ENCODE measurements around the gene SFTPA2.
"Not testable (repeated sequence)": the region's sequence is repeated elsewhere in the genome, so short reads cannot be mapped to it uniquely, and the experiment has no call there.

SFTPA2 gene

DNA sequence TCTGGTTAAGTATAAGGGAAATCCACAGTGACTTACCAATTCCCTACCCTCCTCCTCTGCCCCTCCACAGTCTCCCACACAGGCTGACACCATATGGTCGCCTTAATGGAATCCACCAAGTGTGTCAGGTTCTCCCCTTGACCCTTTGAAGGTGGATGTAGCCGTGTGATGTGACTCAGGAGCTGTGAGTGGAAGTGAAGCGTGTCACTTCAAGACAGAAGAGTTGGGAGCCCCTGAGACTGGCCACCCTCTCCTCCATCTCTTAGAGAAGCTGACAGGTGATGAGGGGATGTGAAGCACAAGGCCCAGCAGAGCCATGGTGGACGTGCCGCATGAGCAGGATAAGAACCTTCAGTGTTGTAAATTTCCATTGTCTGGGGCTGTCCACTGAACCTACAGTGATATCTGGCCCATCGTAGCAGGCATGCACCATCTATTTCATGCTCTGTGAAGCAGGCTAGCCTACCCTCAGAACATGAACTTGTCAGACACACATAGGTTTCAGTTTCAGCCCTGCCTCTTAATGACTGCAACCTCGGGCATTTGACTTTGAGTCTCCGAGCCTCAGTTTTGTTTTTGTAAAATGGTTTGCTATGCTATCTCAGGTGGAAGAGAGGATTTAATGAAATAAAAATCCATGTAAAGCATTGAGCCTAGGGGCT, 35.0 kb downstream of the SFTPA2 start:
- not testable (repeated sequence) for H2AK5ac ChIP-seq (ENCODE audit: low read length); H3K36me3 ChIP-seq (ENCODE audit: control insufficient read depth in 1 of 2, insufficient read depth in 2 of 2, low read length in 2 of 2); H4K8ac ChIP-seq (ENCODE audit: low read depth, low read length); H3K4me2 ChIP-seq (ENCODE audit: low read length); H2BK5ac ChIP-seq (ENCODE audit: low read depth, low read length, poor library complexity); H3K9ac ChIP-seq (ENCODE audit: low read length); H3K79me2 ChIP-seq (ENCODE audit: control insufficient read depth, insufficient read depth, low read length, poor library complexity); H2BK120ac ChIP-seq (ENCODE audit: insufficient read depth, low read length, poor library complexity); DNase-seq; H2AFZ ChIP-seq (ENCODE audit: insufficient read depth, low read length, poor library complexity); H3K14ac ChIP-seq (ENCODE audit: low read length); H3K9me3 ChIP-seq (ENCODE audit: insufficient read depth, low read depth, low read length); H3K23ac ChIP-seq (ENCODE audit: low read length); H4K12ac ChIP-seq (ENCODE audit: low read depth, low read length); H3K4ac ChIP-seq (ENCODE audit: low read depth, low read length); H2BK12ac ChIP-seq (ENCODE audit: low read length); H3K4me1 ChIP-seq (ENCODE audit: control insufficient read depth in 1 of 2, insufficient read depth in 2 of 2, low read length in 2 of 2); H3K18ac ChIP-seq (ENCODE audit: low read length); H3K4me3 ChIP-seq (ENCODE audit: low read depth, low read length); H3K27ac ChIP-seq (ENCODE audit: low read depth, low read length); H3K79me1 ChIP-seq (ENCODE audit: low read length); H3K27me3 ChIP-seq (ENCODE audit: insufficient read depth, low read length); H4K91ac ChIP-seq (ENCODE audit: low read depth, low read length)
- no CpG with 5 or more reads among the region's 8 CpGs for WGBS (ENCODE audit: extremely low coverage, insufficient coverage, insufficient read length)

DNA sequence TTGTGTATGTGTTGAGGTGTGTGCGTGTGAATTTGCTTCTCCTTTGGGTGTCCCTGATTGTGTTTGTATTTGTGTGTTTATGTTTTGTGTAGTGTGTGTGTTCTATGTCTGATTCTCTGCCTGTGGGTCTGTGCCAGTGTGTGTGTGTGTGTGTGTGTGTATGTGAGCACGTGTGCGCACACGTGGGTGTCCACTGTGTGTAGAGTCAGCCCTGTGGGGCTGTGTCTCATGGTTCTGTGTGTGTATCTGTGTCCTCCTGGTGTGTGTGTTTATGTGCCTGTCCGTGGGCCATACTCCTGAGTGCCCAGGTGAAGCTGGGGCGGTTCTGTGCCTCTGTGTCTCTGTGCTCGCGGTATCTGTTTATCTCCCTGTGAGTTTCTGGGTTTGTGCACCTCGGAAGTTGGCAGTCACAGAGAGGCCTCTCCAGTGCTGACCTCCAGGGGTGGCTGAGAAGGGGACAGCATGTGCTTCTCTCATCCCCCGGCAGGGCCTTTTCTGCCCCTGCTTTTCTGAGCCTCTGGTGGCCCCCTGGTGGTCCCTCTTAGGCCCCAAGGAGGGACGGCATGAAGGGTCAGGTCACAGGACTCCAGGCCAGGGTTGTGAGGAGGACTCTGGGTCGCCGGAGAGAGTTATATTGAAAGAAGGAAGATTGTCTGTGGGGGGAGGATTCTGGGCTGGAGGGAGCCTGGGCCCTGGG, 36.9 kb downstream of the SFTPA2 start:
- H2AK5ac ChIP-seq (ENCODE audit: low read length); H3K36me3 ChIP-seq (ENCODE audit: control insufficient read depth in 1 of 2, insufficient read depth in 2 of 2, low read length in 2 of 2); H4K91ac ChIP-seq (ENCODE audit: low read depth, low read length); H3K4ac ChIP-seq (ENCODE audit: low read depth, low read length); H3K9me3 ChIP-seq (ENCODE audit: insufficient read depth, low read depth, low read length); H3K27ac ChIP-seq (ENCODE audit: low read depth, low read length); H3K4me2 ChIP-seq (ENCODE audit: low read length); DNase-seq; H3K4me3 ChIP-seq (ENCODE audit: low read depth, low read length); H3K79me2 ChIP-seq (ENCODE audit: control insufficient read depth, insufficient read depth, low read length, poor library complexity); H2BK5ac ChIP-seq (ENCODE audit: low read depth, low read length, poor library complexity); H3K14ac ChIP-seq (ENCODE audit: low read length); H3K9ac ChIP-seq (ENCODE audit: low read length); H3K18ac ChIP-seq (ENCODE audit: low read length); H2BK120ac ChIP-seq (ENCODE audit: insufficient read depth, low read length, poor library complexity); H4K8ac ChIP-seq (ENCODE audit: low read depth, low read length); H3K79me1 ChIP-seq (ENCODE audit: low read length); H3K23ac ChIP-seq (ENCODE audit: low read length); H4K12ac ChIP-seq (ENCODE audit: low read depth, low read length); H3K27me3 ChIP-seq (ENCODE audit: insufficient read depth, low read length); H3K4me1 ChIP-seq (ENCODE audit: control insufficient read depth in 1 of 2, insufficient read depth in 2 of 2, low read length in 2 of 2); H2AFZ ChIP-seq (ENCODE audit: insufficient read depth, low read length, poor library complexity); H2BK12ac ChIP-seq (ENCODE audit: low read length): not testable (repeated sequence)
- no CpG with 5 or more reads among the region's 13 CpGs for WGBS (ENCODE audit: extremely low coverage, insufficient coverage, insufficient read length)

DNA sequence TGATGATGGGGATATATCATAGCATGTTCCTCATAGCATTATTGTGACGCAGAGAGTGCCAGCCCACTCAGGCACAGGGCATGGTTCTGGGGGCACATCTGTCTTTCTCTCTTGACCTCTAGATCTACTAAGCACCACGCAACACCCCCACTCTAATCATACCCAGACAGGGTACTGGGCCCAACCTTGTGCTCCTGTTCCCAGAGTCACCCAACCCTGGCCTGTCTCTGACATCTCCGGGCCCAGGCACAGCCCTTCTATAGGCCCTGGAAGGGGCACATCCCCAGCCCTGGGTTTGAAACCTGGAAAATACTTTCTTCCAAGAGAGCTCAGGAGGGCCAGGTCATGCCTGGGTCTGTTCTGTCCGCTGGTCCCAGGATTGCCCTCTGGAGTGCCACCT, 37.7 kb downstream of the SFTPA2 start:
- not testable (repeated sequence) for H2BK12ac ChIP-seq (ENCODE audit: low read length); H3K27me3 ChIP-seq (ENCODE audit: insufficient read depth, low read length); H3K79me1 ChIP-seq (ENCODE audit: low read length); H3K9me3 ChIP-seq (ENCODE audit: insufficient read depth, low read depth, low read length); H3K4me3 ChIP-seq (ENCODE audit: low read depth, low read length); H3K79me2 ChIP-seq (ENCODE audit: control insufficient read depth, insufficient read depth, low read length, poor library complexity); H3K4ac ChIP-seq (ENCODE audit: low read depth, low read length); H4K12ac ChIP-seq (ENCODE audit: low read depth, low read length); H3K4me2 ChIP-seq (ENCODE audit: low read length); H3K36me3 ChIP-seq (ENCODE audit: control insufficient read depth in 1 of 2, insufficient read depth in 2 of 2, low read length in 2 of 2); H2AFZ ChIP-seq (ENCODE audit: insufficient read depth, low read length, poor library complexity); H3K18ac ChIP-seq (ENCODE audit: low read length); H3K23ac ChIP-seq (ENCODE audit: low read length); H2AK5ac ChIP-seq (ENCODE audit: low read length); H2BK5ac ChIP-seq (ENCODE audit: low read depth, low read length, poor library complexity); H3K14ac ChIP-seq (ENCODE audit: low read length); H3K9ac ChIP-seq (ENCODE audit: low read length); H2BK120ac ChIP-seq (ENCODE audit: insufficient read depth, low read length, poor library complexity); H4K91ac ChIP-seq (ENCODE audit: low read depth, low read length); H3K4me1 ChIP-seq (ENCODE audit: control insufficient read depth in 1 of 2, insufficient read depth in 2 of 2, low read length in 2 of 2); DNase-seq; H4K8ac ChIP-seq (ENCODE audit: low read depth, low read length); H3K27ac ChIP-seq (ENCODE audit: low read depth, low read length)
- no CpG with 5 or more reads among the region's 4 CpGs for WGBS (ENCODE audit: extremely low coverage, insufficient coverage, insufficient read length)

DNA sequence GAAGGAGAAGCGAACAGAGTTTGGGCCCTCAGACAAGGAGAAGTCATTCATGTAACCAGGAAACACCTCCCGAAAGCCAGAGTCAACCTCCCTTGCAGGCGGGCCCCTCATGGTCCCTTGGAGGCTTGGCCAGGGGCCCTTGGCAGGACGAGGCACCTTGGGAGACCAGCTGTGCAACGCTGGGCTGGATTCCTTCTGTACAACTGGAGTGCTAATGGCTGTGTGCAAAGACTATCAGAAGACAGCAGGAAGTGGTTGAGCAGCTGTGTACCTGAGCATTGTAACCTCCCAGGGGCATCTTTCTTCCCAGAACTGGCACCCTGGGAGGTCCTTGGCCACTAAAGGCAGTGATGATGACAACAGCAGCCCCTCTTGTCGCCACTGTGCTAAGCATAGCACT, 38.5 kb downstream of the SFTPA2 start:
- not testable (repeated sequence) for H2BK120ac ChIP-seq (ENCODE audit: insufficient read depth, low read length, poor library complexity); H3K4me3 ChIP-seq (ENCODE audit: low read depth, low read length); H3K4me1 ChIP-seq (ENCODE audit: control insufficient read depth in 1 of 2, insufficient read depth in 2 of 2, low read length in 2 of 2); H3K36me3 ChIP-seq (ENCODE audit: control insufficient read depth in 1 of 2, insufficient read depth in 2 of 2, low read length in 2 of 2); H3K27me3 ChIP-seq (ENCODE audit: insufficient read depth, low read length); H3K27ac ChIP-seq (ENCODE audit: low read depth, low read length); H3K18ac ChIP-seq (ENCODE audit: low read length); H2BK12ac ChIP-seq (ENCODE audit: low read length); H4K8ac ChIP-seq (ENCODE audit: low read depth, low read length); H3K14ac ChIP-seq (ENCODE audit: low read length); H4K91ac ChIP-seq (ENCODE audit: low read depth, low read length); H3K79me1 ChIP-seq (ENCODE audit: low read length); H2BK5ac ChIP-seq (ENCODE audit: low read depth, low read length, poor library complexity); H3K9me3 ChIP-seq (ENCODE audit: insufficient read depth, low read depth, low read length); H3K4me2 ChIP-seq (ENCODE audit: low read length); H4K12ac ChIP-seq (ENCODE audit: low read depth, low read length); H3K23ac ChIP-seq (ENCODE audit: low read length); H3K4ac ChIP-seq (ENCODE audit: low read depth, low read length); H3K9ac ChIP-seq (ENCODE audit: low read length); H2AK5ac ChIP-seq (ENCODE audit: low read length); DNase-seq; H3K79me2 ChIP-seq (ENCODE audit: control insufficient read depth, insufficient read depth, low read length, poor library complexity); H2AFZ ChIP-seq (ENCODE audit: insufficient read depth, low read length, poor library complexity)
- no CpG with 5 or more reads among the region's 6 CpGs for WGBS (ENCODE audit: extremely low coverage, insufficient coverage, insufficient read length)
